LNCaP clone FGC (cell line): Measurements from ENCODE around the gene UBXN11.

Source experiments
- DNase-seq: peaks from one replicate; pipeline ENCODE4 v3.0.0-alpha.2; 2011; ENCODE audit warnings: low read depth
- H3K4me3 ChIP-seq: 2 replicates; pipeline ENCODE4 v1.5.1; 2011; ENCODE audit warnings: mild to moderate bottlenecking, low read depth, low read length, control low read depth
- CTCF ChIP-seq: IDR thresholded peaks from 2 replicates; pipeline ENCODE4 v1.5.1; 2012; ENCODE audit warnings: mild to moderate bottlenecking; ENCODE audit not compliant: control insufficient read depth, insufficient read depth; ENCODE audit errors: extremely low read depth

Gene UBXN11

DNA sequence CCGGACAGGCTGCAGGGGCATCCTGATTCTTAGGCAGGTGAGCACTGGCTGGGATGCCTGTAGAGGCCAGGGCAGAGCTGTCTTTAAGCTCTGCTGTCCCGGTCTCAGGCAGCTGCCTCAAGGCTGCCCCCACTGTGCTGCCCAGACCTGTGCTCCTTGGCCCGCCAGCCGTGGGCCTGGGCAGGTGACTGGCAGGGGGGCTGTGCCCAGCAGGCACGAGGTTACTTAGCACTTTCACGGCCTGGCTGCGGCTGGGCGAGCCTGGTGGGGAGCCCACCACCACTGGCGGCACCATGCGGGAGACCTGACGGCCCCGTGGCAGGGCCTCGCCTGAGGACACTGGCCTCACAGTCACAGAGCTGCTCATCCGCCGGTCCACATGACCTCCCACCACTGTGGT is 39.3 kb upstream of the UBXN11 start:
- DNase-seq: no peak
- no peak overlapping the region for H3K4me3 ChIP-seq
- TF ChIP-seq CTCF: no peak

- no peak for DNase-seq
- no peak for TF ChIP-seq CTCF
- H3K4me3 ChIP-seq: no peak overlapping the region
Measured at GRCh38 chr1:26344147-26344920, 37.9 kb upstream of the UBXN11 start.

- H3K4me3 ChIP-seq: no peak overlapping the region
- TF ChIP-seq CTCF: no peak
- no peak for DNase-seq
Measured at GRCh38 chr1:26340047-26340481, 33.6 kb upstream of the UBXN11 start.

GRCh38 chr1:26338670-26339069 is 32.2 kb upstream of the UBXN11 start:
- no peak for DNase-seq
- TF ChIP-seq CTCF: no peak
- H3K4me3 ChIP-seq: no peak overlapping the region

DNA sequence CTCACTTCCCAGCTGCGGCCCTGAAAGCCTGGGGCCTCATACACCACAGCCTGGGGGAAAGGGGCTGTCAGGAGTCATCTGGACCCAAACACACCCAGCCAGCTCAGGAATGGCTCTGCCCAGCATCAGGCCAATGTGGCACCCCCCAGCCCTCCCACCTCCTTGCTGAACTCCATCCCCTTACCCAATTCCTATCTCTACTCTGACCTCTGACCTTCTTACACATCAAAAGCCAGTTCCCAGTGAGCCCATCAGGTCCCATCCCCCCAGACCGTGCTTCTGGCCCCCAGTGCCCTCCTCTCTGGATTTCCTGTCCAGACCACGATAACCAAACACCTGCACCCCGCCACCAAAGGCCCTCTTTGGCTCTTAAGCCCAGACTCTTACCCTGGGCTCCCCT is 31.2 kb upstream of the UBXN11 start:
- no peak overlapping the region for H3K4me3 ChIP-seq
- no peak for DNase-seq
- TF ChIP-seq CTCF: no peak

GRCh38 chr1:26337206-26337535 is 30.7 kb upstream of the UBXN11 start:
- no peak overlapping the region for H3K4me3 ChIP-seq
- no peak for DNase-seq
- TF ChIP-seq CTCF: no peak
